C4-2B (cell line): ENCODE measurements around the gene AP4B1.

Experiments
- ZFX ChIP-seq: fragments of 450-650 bp; IDR thresholded peaks from 2 replicates; pipeline ENCODE4 v1.6.1; 2017
- TF ChIP-seq, protein P1 (sequence below): fragments of 450-650 bp; conservative IDR thresholded peaks from 2 replicates; pipeline ENCODE4 v1.5.1; 2017; ENCODE audit warnings: mild to moderate bottlenecking

DNA sequence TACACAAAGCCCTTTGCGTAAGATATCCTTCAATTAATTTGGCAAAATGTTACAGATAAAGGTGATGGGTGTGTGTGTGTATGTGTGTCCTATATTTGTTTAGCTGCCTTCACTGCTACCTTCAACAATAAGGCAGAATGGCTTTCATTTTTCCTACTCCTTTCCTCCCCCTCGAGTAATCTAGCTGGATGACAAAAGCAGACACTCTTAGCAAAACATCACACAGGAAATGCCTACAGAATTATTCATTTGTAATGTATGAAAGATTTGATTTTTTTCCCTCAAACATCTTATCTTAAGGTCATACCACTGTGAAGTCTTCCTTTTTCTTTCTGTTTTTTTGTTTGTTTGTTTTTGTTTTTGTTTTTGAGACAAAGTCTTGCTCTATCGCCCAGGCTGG is 43.7 kb downstream of the AP4B1 start:
- TF ChIP-seq ZFX: no peak
- TF ChIP-seq, protein P1, sequence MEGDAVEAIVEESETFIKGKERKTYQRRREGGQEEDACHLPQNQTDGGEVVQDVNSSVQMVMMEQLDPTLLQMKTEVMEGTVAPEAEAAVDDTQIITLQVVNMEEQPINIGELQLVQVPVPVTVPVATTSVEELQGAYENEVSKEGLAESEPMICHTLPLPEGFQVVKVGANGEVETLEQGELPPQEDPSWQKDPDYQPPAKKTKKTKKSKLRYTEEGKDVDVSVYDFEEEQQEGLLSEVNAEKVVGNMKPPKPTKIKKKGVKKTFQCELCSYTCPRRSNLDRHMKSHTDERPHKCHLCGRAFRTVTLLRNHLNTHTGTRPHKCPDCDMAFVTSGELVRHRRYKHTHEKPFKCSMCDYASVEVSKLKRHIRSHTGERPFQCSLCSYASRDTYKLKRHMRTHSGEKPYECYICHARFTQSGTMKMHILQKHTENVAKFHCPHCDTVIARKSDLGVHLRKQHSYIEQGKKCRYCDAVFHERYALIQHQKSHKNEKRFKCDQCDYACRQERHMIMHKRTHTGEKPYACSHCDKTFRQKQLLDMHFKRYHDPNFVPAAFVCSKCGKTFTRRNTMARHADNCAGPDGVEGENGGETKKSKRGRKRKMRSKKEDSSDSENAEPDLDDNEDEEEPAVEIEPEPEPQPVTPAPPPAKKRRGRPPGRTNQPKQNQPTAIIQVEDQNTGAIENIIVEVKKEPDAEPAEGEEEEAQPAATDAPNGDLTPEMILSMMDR: no peak
